GM21423 (cell line): ENCODE data around the gene TFDP1.

Experiments
- ATAC-seq: cut with Tn5 transposase; IDR thresholded peaks from one replicate; pipeline ENCODE4 v1.9.1; 2021; ENCODE audit warnings: mild to moderate bottlenecking, moderate library complexity; ENCODE audit not compliant: unreplicated experiment

The TFDP1 gene

GRCh38 chr13:113596321-113597200 is 12.0 kb downstream of the TFDP1 start:
- ATAC-seq, result no peak

- no peak for ATAC-seq
Observed at GRCh38 chr13:113597391-113598080, 13.0 kb downstream of the TFDP1 start.

- ATAC-seq, result no peak
Observed at GRCh38 chr13:113598081-113598410, 13.5 kb downstream of the TFDP1 start.

GRCh38 chr13:113598481-113598880 is 13.9 kb downstream of the TFDP1 start:
- ATAC-seq, result no peak

- no peak for ATAC-seq
Observed at GRCh38 chr13:113599391-113599790, 14.8 kb downstream of the TFDP1 start.

- no peak for ATAC-seq
Observed at GRCh38 chr13:113601166-113602070, 16.9 kb downstream of the TFDP1 start.

- ATAC-seq, result no peak
Observed at GRCh38 chr13:113602291-113602988, 17.9 kb downstream of the TFDP1 start.

- ATAC-seq, result no peak
Observed at GRCh38 chr13:113603116-113603710, 18.7 kb downstream of the TFDP1 start.

- no peak for ATAC-seq
Observed at GRCh38 chr13:113604186-113604585, 19.6 kb downstream of the TFDP1 start.

GRCh38 chr13:113605461-113605860 is 20.9 kb downstream of the TFDP1 start:
- no peak for ATAC-seq

- ATAC-seq, result no peak
Observed at GRCh38 chr13:113605866-113606438, 21.4 kb downstream of the TFDP1 start.

GRCh38 chr13:113607056-113607888 is 22.7 kb downstream of the TFDP1 start:
- ATAC-seq, result no peak

GRCh38 chr13:113607889-113608635 is 23.5 kb downstream of the TFDP1 start:
- no peak for ATAC-seq

GRCh38 chr13:113608967-113609533 is 24.5 kb downstream of the TFDP1 start:
- no peak for ATAC-seq

GRCh38 chr13:113609616-113610015 is 25.1 kb downstream of the TFDP1 start:
- ATAC-seq, result no peak

GRCh38 chr13:113610266-113610665 is 25.7 kb downstream of the TFDP1 start:
- ATAC-seq, result no peak

- ATAC-seq, result no peak
Observed at GRCh38 chr13:113611996-113612395, 27.4 kb downstream of the TFDP1 start.

GRCh38 chr13:113612607-113613006 is 28.1 kb downstream of the TFDP1 start:
- ATAC-seq, result no peak
